EL (cell line): ENCODE measurements around the gene SIL1.
"Not testable (repeated sequence)": the region's sequence is repeated elsewhere in the genome, so short reads cannot be mapped to it uniquely, and the experiment has no call there.

ENCODE experiments used
- DNase-seq: peaks from one replicate; pipeline ENCODE4 v3.0.0-alpha.2; 2016

The SIL1 gene

DNA sequence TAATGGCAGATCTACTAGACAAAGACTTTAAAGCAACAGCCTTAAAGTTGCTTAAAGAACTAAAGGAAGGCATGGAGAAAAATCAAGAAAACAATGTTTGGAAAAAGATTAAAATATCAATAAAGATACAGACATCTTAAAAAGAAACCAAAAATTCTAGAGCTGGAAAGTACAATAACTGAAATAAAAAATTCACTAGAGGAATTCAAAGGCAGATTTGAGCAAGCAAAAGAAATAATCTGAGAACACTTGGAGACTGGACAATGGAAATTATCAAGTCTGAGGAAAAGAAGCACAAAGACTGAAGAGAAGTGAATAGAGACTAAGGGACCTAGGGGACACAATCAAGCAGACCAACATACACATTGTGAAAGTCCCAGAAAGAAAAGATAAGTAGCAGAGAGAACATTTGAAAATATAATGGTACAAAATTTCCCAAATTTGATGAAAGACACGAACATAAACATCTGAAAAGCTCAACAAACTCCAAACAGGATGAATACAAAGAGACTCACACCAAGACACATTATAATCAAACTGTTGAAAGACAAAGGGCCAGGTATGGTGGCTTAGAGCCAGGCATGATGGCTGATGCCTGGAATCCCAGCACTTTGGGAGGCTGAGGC, 26.3 kb downstream of the SIL1 start:
- no peak for DNase-seq

DNA sequence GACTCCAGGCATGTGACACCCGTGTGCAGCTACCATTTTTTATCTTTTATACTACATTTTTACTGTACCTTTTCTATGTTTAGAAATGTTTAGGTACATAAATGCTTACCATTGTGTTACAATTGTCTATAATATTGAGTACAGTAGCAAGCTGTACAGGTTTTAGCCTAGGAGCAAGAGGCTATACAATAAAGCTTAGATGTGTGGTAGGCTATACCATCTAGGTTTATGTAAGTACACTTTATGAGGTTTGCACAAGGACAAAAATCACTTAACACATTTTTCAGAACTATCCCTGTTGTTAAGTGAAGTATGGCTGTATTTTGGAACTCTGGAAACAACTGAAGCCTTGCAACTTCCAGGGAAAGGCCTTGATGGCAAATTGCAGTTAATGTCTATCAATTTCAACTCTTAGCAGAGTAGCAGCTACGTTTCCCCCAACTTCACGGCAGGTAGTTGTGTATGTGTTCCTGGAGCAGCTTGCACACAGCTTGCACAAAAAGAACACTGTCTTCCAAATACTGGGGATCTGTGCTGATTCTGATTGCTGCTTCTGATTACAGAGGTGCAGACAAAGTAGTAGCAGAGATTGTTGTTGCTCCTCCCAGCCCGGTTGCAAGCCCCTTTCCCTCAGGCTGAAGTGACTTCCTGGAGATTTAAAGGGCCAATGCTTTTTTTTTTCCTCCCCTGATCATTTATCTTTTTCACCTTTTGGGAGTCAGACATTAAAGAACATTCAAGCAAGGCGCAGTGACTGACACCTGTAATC, 30.0 kb downstream of the SIL1 start:
- DNase-seq, result no peak

DNA sequence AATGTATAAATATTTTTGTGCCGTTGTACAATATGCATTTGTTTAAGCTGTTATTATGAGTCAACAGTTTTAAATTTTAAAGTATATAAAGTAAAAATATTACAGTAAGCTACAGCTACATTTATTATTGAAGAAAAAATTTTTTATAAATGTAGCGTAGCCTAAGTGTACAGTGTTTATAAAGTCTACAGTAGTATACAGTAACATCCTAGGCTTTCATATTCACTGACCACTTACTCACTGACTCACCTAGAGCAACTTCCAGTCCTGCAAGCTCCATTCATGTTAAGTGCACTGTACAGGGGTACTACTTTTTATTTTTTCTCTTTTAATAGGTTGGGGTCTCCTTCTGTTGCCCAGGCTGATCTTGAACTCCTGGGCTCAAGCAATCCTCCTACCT, 30.6 kb downstream of the SIL1 start:
- DNase-seq, result no peak

- DNase-seq, result no peak
These were observed 31.1 kb downstream of the SIL1 start for GRCh38 chr5:139167063-139167462.

GRCh38 chr5:139164897-139165296, 33.3 kb downstream of the SIL1 start:
- DNase-seq, result not testable (repeated sequence)

- DNase-seq, result no peak
These were observed 34.1 kb downstream of the SIL1 start for GRCh38 chr5:139164020-139164419.

GRCh38 chr5:139162448-139162847, 35.7 kb downstream of the SIL1 start:
- DNase-seq, result no peak

GRCh38 chr5:139158791-139159190, 39.4 kb downstream of the SIL1 start:
- DNase-seq, result no peak

DNA sequence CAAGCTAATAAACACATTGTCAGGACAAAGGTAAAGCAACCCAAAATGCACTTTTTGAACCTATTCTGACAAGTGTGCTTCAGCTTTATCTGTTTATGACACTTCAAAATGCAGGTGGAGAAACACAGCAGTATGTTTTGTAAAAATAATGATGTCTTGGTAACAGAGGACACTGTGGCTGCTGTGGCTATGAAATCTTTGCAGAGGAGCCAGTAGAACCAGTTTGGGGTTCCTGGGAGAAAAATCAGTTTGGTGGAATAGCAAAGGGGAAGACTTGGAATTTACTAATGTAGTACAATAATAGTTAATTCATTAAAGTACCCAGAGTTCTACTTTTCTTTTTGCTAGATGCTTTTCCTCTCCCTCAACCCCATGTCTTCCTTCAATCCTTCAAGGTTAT, 40.6 kb downstream of the SIL1 start:
- no peak for DNase-seq

DNA sequence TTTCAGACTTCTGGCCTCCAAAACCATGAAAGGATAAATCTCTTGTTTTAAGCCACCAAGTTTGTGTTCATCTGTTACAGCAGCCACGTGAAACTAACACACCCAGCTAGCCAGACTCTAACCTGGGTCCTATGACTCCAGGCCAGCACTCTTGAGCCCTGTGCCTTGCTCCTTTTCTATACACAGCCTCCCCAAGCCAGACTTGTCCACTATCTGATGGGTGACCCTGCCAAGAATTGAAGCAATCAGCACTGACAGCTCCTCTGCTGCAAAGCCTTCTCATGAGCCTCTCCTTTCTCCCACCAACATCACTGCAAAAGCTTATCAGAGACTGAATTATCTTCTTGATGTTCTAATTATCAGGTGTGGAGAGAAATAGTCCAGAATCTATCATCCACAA, 41.4 kb downstream of the SIL1 start:
- no peak for DNase-seq

DNA sequence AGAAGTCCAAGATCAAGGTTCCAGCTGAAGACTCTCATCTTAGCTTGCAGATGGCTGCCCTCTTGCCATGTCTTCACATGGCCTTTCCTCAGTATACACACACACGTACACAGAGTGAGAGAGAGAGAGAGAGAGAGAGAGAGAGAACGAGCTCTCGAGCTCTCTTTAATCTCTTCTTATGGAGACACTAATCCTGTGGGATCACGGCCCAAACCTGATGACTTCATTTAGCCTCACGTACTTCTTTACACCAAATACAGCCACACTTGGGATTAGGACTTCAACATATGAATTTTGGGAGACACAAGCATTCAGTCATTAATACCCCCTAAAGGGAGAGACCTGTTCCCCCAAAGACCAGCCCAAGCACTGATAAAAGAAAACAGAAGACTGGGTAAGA, 42.8 kb downstream of the SIL1 start:
- DNase-seq, result no peak

GRCh38 chr5:139151902-139152301, 46.3 kb downstream of the SIL1 start:
- DNase-seq, result no peak

GRCh38 chr5:139150367-139150999, 47.7 kb downstream of the SIL1 start:
- no peak for DNase-seq

GRCh38 chr5:139149477-139150199, 48.5 kb downstream of the SIL1 start:
- DNase-seq, result no peak

DNA sequence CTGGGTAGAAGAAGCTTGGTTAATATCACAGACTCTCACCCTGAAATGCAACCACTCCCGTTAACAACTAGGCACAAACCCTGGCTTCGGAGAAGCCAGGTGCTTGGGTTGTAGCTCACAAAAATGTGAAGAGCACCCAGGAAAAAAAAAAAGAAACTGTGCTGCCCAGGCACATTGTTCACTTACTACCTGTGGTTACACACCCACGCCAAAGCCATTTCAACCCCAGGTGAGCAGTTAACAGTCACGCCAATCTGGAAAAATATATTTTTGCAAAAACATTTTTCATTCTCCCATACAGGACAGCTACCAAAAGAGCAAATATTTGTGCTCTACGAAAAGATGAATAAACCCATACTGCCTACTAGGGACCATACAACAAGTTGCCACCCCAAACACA, 49.2 kb downstream of the SIL1 start:
- DNase-seq, result no peak

DNA sequence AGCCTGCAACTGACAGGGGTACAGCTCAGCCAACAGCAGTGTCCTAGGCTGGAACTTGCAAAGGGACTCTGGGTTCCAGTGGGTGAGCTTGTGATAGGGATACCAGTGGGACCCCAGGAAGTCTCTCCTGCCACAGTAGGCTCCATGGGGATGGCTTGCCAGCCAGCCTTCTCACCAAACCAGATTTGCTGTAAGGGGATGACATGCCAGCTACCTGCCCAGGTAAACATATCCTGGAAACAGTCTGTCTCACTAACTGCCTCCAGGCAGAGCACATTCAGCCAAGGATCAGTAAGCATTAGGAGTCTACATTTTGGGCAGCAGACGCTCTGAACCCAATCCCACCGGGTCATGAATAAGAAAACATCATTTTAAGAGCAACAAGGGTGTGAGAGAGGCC, 49.9 kb downstream of the SIL1 start:
- DNase-seq, result no peak

GRCh38 chr5:139147483-139148087, 50.6 kb downstream of the SIL1 start:
- DNase-seq, result peak; percentile 75

- no peak for DNase-seq
These were observed 51.2 kb downstream of the SIL1 start for GRCh38 chr5:139146809-139147482.

DNA sequence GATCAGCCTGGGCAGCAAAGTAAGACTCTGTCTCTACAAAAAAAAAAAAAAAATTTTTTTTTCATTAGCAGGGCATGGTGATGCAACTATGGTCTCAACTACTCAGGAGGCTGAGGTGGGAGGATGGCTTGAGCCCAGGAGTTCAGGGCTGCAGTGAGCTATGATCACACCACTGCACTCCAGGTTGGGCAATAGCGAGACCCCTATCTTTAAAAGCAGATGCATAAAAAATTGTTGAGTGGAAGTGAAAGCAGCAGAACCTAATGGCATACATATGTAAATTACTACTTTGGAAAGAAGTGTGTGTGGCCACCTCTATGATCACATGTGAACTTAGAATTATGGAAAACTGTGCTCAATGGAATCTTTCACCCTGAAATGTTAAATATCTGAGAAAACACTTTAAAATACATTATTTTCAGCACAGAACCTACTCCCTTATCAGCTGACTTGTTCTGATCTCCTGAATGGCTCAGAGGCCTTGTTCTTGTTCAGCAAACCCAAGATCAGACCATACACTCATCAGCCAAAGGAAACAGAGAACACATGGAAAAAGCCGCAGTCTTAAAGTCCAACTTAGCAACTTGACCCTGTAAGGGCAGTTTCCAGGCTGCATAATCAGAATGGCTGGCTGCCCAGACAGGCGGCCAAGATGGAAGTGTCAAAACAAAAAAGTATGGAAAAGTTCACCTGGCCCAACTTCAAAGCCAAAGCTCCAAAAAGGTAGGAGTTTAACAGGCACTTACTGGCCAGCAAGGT, 56.5 kb downstream of the SIL1 start:
- DNase-seq, result peak; percentile 45

DNA sequence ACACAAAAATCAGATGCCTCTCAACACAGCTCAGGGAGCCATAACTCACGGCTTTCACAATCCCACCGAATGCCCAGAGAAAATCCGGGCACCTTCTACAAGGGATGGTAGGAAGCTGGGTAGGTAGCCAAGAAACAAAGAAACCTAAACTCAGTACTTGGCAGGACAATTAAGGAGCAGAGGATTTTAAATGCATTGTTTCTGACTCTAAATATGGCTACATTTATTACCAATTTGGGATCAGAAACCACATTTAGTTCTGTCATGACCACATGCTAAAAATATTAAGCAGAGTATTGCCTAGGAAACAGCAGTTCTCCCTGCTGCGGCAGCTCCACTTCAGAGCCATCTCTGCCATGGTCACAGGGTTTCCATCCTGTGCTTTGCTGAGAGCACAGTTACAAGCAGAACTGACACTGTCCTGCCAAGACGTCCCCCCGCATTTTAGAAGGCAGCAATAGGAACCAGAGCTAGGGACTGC, 57.5 kb downstream of the SIL1 start:
- DNase-seq, result peak; percentile 18

DNA sequence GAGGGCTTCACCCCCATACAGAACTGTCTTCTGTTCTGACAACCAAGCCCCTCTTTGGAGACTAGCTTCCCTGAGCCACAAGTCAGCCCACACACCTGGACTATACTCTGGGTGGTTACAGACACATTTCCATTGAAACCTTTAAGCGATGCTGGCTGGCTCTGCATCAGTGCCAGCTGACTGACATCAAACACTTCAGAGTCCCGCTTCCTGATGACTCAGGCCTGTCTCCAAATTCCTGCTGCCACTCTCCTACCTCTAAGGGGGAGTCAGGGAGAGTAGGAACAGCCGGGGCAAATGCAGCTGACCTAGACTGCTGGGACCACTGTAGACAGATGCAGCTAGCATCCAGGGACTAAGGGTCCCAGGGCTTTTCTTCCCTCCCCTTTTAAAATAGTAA, 59.4 kb downstream of the SIL1 start:
- DNase-seq, result peak; percentile 60

DNA sequence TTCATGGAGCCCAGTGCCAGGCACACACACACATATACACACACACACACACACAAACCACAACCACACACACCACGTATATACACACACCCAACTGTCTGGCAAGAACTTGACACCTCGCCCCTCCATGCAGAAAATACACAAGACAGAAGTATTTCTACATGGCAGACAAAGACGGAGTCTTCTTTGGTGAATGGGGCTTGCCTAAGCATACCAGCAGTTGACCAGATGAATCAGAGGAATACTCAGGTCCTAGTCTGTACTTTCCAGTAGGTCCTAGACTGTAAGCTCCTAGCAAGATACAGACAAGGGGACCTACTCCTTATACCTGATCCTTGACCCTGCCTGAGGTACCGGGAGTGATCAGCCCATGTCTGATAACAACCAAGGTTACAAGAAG, 60.1 kb downstream of the SIL1 start:
- DNase-seq, result no peak
